Measurements from ENCODE around the gene PTGER4. TPM values are rescaled to one million over a fixed set of nuclear protein-coding genes. Genes with fewer than 3 reads are reported as not detected.
"Not testable (repeated sequence)": the region's sequence is repeated elsewhere in the genome, so short reads cannot be mapped to it uniquely, and the experiment has no call there.

The PTGER4 gene
- total RNA-seq, 1 experiment from 2014 or later: 28.5 TPM

DNA sequence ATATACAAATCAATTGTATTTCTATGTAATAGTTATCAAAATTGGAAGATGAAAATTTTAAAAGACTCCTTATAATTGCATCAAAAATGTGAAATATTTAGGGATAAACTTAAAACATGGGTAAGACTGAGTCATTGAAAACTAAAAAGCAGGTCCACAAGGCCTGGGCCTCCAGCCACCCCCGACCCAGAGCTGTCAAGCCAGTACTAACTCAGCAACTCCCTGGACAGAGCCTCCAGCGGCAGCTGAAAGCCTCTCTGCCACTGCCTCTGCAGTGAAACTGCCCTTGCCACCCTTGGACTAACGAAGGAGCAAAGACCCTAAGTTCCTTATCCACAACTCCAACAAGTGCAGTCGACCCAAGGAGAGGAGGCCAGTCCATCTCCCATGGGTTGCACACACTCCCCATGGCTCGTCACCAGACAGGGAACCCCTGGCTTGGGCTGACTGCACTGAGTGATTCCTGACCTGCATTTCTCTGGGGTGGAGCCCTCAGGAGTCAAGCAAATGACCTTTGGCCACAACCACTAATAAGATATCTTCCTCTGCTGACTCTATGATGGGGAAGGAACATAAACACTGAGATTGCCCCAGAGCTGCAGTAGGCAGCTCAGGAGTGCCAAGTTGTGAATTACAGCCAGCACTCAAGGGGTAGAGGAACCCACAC lies 20.5 kb downstream of the PTGER4 start:
- Mint-ChIP-seq H3K9me3 (ENCODE audit: low read depth, unreplicated experiment) (peaks cover 25% of the 10 kb centered on the region), H3K27ac (ENCODE audit: unreplicated experiment) (no peak overlapping the region), H3K4me3 (ENCODE audit: low read depth, unreplicated experiment) (no peak overlapping the region), H3K4me1 (ENCODE audit: low read depth, unreplicated experiment) (no peaks in the 10 kb centered on the region), H3K36me3 (ENCODE audit: insufficient read depth, unreplicated experiment) (peaks cover under 1% of the 10 kb centered on the region), H3K27me3 (ENCODE audit: unreplicated experiment) (no peaks in the 10 kb centered on the region)
- no peak for DNase-seq
- no TSS peak for BruUV-seq (replicated peaks)
- TF ChIP-seq, protein P1, sequence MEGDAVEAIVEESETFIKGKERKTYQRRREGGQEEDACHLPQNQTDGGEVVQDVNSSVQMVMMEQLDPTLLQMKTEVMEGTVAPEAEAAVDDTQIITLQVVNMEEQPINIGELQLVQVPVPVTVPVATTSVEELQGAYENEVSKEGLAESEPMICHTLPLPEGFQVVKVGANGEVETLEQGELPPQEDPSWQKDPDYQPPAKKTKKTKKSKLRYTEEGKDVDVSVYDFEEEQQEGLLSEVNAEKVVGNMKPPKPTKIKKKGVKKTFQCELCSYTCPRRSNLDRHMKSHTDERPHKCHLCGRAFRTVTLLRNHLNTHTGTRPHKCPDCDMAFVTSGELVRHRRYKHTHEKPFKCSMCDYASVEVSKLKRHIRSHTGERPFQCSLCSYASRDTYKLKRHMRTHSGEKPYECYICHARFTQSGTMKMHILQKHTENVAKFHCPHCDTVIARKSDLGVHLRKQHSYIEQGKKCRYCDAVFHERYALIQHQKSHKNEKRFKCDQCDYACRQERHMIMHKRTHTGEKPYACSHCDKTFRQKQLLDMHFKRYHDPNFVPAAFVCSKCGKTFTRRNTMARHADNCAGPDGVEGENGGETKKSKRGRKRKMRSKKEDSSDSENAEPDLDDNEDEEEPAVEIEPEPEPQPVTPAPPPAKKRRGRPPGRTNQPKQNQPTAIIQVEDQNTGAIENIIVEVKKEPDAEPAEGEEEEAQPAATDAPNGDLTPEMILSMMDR (IDR thresholded peaks at IDR 0.05; ENCODE audit: unreplicated experiment): no peak
- CTCF ChIA-PET: no interaction called here
- intact Hi-C loops (cut with micrococcal nuclease; ENCODE audit: unreplicated experiment): no loop called here

DNA sequence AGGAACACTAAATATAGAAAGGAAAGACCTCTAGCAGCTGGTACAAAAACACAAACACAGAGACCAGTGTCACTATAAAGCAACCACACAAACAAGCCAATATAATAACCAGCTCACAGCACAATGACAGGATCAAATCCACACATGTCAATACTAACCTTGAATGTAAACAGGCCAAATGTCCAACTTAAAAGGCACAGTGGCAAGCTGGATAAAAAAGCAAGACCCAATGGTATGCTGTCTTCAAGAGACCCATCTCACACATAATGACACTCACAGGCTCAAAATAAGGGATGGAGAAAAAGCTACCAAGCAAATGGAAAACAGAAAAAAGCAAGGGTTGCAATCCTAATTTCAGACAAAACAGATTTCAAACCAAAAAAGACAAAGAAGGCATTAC lies 22.3 kb downstream of the PTGER4 start:
- H3K9me3 Mint-ChIP-seq (ENCODE audit: low read depth, unreplicated experiment): peaks cover 20% of the 10 kb centered on the region

DNA sequence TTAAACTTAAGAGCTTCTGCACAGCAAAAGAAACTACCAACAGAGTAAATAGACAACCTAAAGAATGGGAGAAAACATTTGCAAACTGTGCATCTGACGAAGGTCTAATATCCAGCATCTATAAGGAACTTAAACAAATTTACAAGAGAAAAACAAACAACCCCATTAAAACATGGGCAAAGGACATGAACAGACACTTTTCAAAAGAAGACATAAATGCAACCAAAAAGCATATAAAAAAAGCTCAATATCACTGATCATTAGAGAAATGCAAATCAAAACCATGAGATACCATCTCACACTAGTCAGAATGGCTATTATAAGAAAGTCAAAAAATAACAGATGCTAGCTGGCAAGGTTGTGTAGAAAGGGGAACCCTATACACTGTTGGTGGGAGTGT lies 25.8 kb downstream of the PTGER4 start:
- H3K9me3 Mint-ChIP-seq (ENCODE audit: low read depth, unreplicated experiment): peaks cover 23% of the 10 kb centered on the region
- DNase-seq; CTCF ChIA-PET; H3K36me3 Mint-ChIP-seq (ENCODE audit: insufficient read depth, unreplicated experiment); H3K4me3 Mint-ChIP-seq (ENCODE audit: low read depth, unreplicated experiment); H3K27ac Mint-ChIP-seq (ENCODE audit: unreplicated experiment); H3K4me1 Mint-ChIP-seq (ENCODE audit: low read depth, unreplicated experiment); intact Hi-C loops (cut with micrococcal nuclease; ENCODE audit: unreplicated experiment); BruUV-seq (replicated peaks); H3K27me3 Mint-ChIP-seq (ENCODE audit: unreplicated experiment): not testable (repeated sequence)

More for the DNA sequence above, 22.3 kb downstream of the PTGER4 start:
- DNase-seq; H3K4me3 Mint-ChIP-seq (ENCODE audit: low read depth, unreplicated experiment); CTCF ChIA-PET; H3K36me3 Mint-ChIP-seq (ENCODE audit: insufficient read depth, unreplicated experiment); intact Hi-C loops (cut with micrococcal nuclease; ENCODE audit: unreplicated experiment); H3K27ac Mint-ChIP-seq (ENCODE audit: unreplicated experiment); BruUV-seq (replicated peaks); H3K27me3 Mint-ChIP-seq (ENCODE audit: unreplicated experiment); H3K4me1 Mint-ChIP-seq (ENCODE audit: low read depth, unreplicated experiment): not testable (repeated sequence)

DNA sequence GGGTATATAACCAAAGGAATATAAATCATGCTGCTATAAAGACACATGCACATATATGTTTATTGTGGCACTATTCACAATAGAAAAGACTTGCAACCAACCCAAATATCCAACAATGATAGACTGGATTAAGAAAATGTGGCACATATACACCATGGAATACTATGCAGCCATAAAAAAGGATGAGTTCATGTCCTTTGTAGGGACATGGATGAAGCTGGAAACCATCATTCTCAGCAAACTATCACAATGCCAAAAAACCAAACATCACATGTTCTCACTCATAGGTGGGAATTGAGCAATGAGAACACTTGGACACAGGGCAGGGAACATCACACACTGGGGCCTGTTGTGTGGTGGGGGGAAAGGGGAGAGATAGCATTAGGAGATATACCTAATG lies 30.9 kb downstream of the PTGER4 start:
- H3K9me3 Mint-ChIP-seq (ENCODE audit: low read depth, unreplicated experiment); H3K4me3 Mint-ChIP-seq (ENCODE audit: low read depth, unreplicated experiment); H3K36me3 Mint-ChIP-seq (ENCODE audit: insufficient read depth, unreplicated experiment); BruUV-seq (replicated peaks); H3K27ac Mint-ChIP-seq (ENCODE audit: unreplicated experiment); DNase-seq; intact Hi-C loops (cut with micrococcal nuclease; ENCODE audit: unreplicated experiment); H3K27me3 Mint-ChIP-seq (ENCODE audit: unreplicated experiment); CTCF ChIA-PET; H3K4me1 Mint-ChIP-seq (ENCODE audit: low read depth, unreplicated experiment): not testable (repeated sequence)

DNA sequence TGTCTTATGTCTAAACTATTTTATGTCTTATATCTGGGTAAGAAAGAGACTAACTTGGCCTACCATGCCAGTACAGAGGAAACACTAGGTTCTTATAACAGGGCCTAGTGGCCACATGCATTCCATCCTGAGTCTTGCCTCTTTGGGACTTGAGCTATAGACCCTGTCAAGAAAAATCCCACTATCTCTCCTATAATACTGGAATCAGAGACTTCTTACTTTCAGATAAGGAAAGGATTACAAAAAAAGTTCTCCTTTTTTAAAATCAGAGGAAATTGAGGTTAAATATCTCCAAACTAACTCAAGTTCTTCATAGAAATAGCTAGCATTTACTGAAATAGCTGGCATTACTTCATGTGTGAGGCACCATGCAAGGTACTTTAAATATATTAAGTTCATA lies 34.3 kb downstream of the PTGER4 start:
- TF ChIP-seq, protein P1 (IDR thresholded peaks at IDR 0.05; ENCODE audit: unreplicated experiment): no peak
- no peak for DNase-seq
- Mint-ChIP-seq H3K4me3 (ENCODE audit: low read depth, unreplicated experiment) (no peak overlapping the region), H3K9me3 (ENCODE audit: low read depth, unreplicated experiment) (no peaks in the 10 kb centered on the region), H3K27ac (ENCODE audit: unreplicated experiment) (no peak overlapping the region), H3K27me3 (ENCODE audit: unreplicated experiment) (no peaks in the 10 kb centered on the region), H3K4me1 (ENCODE audit: low read depth, unreplicated experiment) (no peaks in the 10 kb centered on the region), H3K36me3 (ENCODE audit: insufficient read depth, unreplicated experiment) (no peaks in the 10 kb centered on the region)
- CTCF ChIA-PET: no interaction called here
- BruUV-seq (replicated peaks): no TSS peak
- intact Hi-C loops (cut with micrococcal nuclease; ENCODE audit: unreplicated experiment): no loop called here

DNA sequence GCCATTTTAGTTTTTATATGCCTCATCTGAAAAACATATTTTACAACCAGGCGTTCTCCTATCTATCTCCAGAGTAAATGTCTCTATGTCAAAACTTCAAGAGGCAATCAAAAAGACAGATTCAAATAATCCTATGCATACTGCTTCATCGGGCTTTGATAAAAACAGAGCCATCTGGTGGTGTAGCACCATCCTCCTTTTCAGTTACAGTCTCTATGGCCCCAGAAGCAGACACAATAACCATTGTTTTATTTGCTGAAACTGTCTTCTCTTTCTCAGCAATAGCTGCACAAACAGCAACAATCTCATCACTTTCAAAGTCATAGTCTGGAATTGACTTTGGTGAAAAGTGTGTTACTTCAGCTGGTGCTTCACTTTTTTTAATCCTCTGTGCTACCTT lies 36.3 kb downstream of the PTGER4 start:
- Mint-ChIP-seq H3K27ac (ENCODE audit: unreplicated experiment) (no peak overlapping the region), H3K36me3 (ENCODE audit: insufficient read depth, unreplicated experiment) (no peaks in the 10 kb centered on the region), H3K27me3 (ENCODE audit: unreplicated experiment) (no peaks in the 10 kb centered on the region), H3K4me3 (ENCODE audit: low read depth, unreplicated experiment) (no peak overlapping the region), H3K4me1 (ENCODE audit: low read depth, unreplicated experiment) (no peaks in the 10 kb centered on the region), H3K9me3 (ENCODE audit: low read depth, unreplicated experiment) (no peaks in the 10 kb centered on the region)
- no TSS peak for BruUV-seq (replicated peaks)
- CTCF ChIA-PET: interaction anchor here (0.8 kb wide), 1 partner anchor 31 kb away, joined by 3 read pairs; no protein-coding TSS in a partner anchor
- DNase-seq: no peak
- intact Hi-C loops (cut with micrococcal nuclease; ENCODE audit: unreplicated experiment): no loop called here
- TF ChIP-seq, protein P1 (IDR thresholded peaks at IDR 0.05; ENCODE audit: unreplicated experiment): peak; percentile 36
